PC-9 (cell line): Measurements from ENCODE around the gene UGT2A1. TPM values are rescaled to one million over a fixed set of nuclear protein-coding genes. Genes with fewer than 3 reads are reported as not detected.

ENCODE experiments used
- BruUV-seq: library from RNA; stranded (reverse); fragments of 400-500 nt; replicated peaks from 2 replicates; lab custom pipeline; 2021; lab: Mats Ljungman, UMichigan
- CTCF ChIA-PET: fragments of 300-600 bp; sonication (Branson Sonifier 250); formaldehyde crosslinking; loops from one replicate; lab custom pipeline; 2022; ENCODE audit warnings: antibody characterized with exemption; lab: Charles Lee
- POLR2A ChIA-PET: fragments of 300-600 bp; sonication (Branson Sonifier 250); formaldehyde crosslinking; loops from one replicate; lab custom pipeline; 2022; ENCODE audit warnings: antibody characterized with exemption; ENCODE audit not compliant: unreplicated experiment; lab: Charles Lee
- DNase-seq, 2 experiments: peaks; one replicate each; pipeline versions ENCODE4 v3.0.0 to v3.0.0-alpha.2; 2015 to 2022; ENCODE audit warnings: mixed read lengths in 1 of 2
- H2AFZ ChIP-seq: fragments of 200-600 bp; sonication (generic); 2 replicates; pipeline ENCODE4 v1.8.1; 2017; ENCODE audit warnings: antibody characterized with exemption
- H3F3A ChIP-seq: fragments of 200-600 bp; sonication (generic); 2 replicates; pipeline ENCODE4 v1.8.1; 2017; ENCODE audit warnings: antibody characterized with exemption, mild to moderate bottlenecking, low read depth; ENCODE audit not compliant: insufficient read depth
- H3K27ac ChIP-seq: fragments of 200-600 bp; sonication (generic); 2 replicates; pipeline ENCODE4 v1.6.1; 2016; ENCODE audit warnings: mixed run types
- H3K27me3 ChIP-seq: fragments of 200-600 bp; sonication (generic); 2 replicates; pipeline ENCODE4 v1.6.1; 2016; ENCODE audit warnings: low read depth, mixed run types; ENCODE audit not compliant: insufficient read depth
- H3K36me3 ChIP-seq: fragments of 200-600 bp; sonication (generic); 2 replicates; pipeline ENCODE4 v1.6.1; 2016; ENCODE audit warnings: low read depth, mixed run types
- H3K4me1 ChIP-seq: fragments of 200-600 bp; sonication (generic); replicated peaks from 2 replicates; pipeline ENCODE4 v1.6.1; 2016; ENCODE audit warnings: mixed run types; ENCODE audit not compliant: insufficient read depth
- H3K4me2 ChIP-seq: fragments of 200-600 bp; sonication (generic); 2 replicates; pipeline ENCODE4 v1.6.1; 2017; ENCODE audit warnings: mixed run types
- H3K4me3 ChIP-seq: fragments of 200-600 bp; sonication (generic); 2 replicates; pipeline ENCODE4 v1.6.1; 2016; ENCODE audit warnings: mixed run types
- H3K79me2 ChIP-seq: fragments of 200-600 bp; sonication (generic); 2 replicates; pipeline ENCODE4 v1.6.1; 2017; ENCODE audit warnings: low read depth, mixed run types
- H3K9me2 ChIP-seq: fragments of 200-600 bp; sonication (generic); 2 replicates; pipeline ENCODE4 v1.8.1; 2017; ENCODE audit warnings: mild to moderate bottlenecking; ENCODE audit not compliant: insufficient read depth
- H3K9me3 ChIP-seq: fragments of 200-600 bp; sonication (generic); 2 replicates; pipeline ENCODE4 v1.8.1; 2016; ENCODE audit warnings: low read depth; ENCODE audit not compliant: insufficient read depth
- H4K20me1 ChIP-seq: fragments of 200-600 bp; sonication (generic); 2 replicates; pipeline ENCODE4 v1.8.1; 2017; ENCODE audit not compliant: insufficient read depth
- EZH2 ChIP-seq: fragments of 200-600 bp; sonication (generic); IDR thresholded peaks from 2 replicates; pipeline ENCODE4 v1.8.0; 2017; ENCODE audit warnings: antibody characterized with exemption, low read depth
- intact Hi-C: fragments of 100-400 bp; cut with micrococcal nuclease; formaldehyde crosslinking; loops from one replicate; pipeline ENCODE4 v1.10.0; 2022; ENCODE audit not compliant: unreplicated experiment
- total RNA-seq: library from RNA; stranded (reverse); gene quantifications from 2 replicates; pipeline ENCODE4 v1.2.3, GENCODE V29; 2021
- TF ChIP-seq, protein P1 (sequence below): fragments of 200-600 bp; sonication (generic); conservative IDR thresholded peaks from 2 replicates; pipeline ENCODE4 v1.6.1; 2017; ENCODE audit warnings: mixed run types, antibody characterized with exemption, mild to moderate bottlenecking, moderate library complexity

Gene UGT2A1
- total RNA-seq, 1 experiment from 2014 or later = not detected

DNA sequence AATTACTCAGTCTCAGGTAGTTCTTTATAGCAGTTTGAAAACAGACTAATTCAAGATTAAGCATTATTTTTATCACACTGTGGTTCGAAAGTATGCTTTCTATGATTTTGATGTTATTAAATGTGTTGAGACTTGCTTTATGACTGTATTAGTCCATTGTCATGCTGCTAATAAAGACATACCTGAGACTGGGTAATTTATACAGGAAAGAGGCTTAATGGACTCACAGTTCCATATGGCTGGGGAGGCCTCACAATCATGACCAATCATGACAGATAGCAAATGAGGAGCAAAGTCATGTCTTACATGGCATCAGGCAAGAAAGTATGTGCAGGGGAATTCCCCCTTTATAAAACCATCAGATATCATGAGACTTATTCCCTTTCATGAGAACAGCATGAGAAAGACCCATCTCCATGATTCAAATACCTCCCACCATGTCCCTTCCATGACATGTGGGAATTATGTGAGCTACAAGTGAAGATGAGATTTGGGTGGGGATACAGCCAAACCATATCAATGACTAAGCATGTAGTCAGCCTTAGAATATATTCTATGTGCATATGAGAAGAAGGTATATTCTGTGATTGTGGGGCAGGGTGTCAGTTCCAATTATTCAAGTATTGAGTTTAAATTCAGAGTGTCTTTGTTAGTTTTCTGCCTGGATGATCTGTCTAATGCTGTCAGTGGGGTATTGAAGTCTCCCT, 44.6 kb upstream of the UGT2A1 start:
- Histone ChIP-seq H3K9me3 (no peaks in the 10 kb centered on the region), H3K4me3 (no peak overlapping the region), H3K27me3 (no peaks in the 10 kb centered on the region), H3K27ac (no peak overlapping the region), H3K4me1 (no peaks in the 10 kb centered on the region), H3K36me3 (no peaks in the 10 kb centered on the region), H3K4me2 (no peak overlapping the region), H3K9me2 (no peaks in the 10 kb centered on the region), H2AFZ (no peak overlapping the region), H3F3A (no peaks in the 10 kb centered on the region), H4K20me1 (no peaks in the 10 kb centered on the region), H3K79me2 (no peaks in the 10 kb centered on the region)
- POLR2A ChIA-PET = no interaction called here
- CTCF ChIA-PET = interaction anchor here (0.7 kb wide), 1 partner anchor 127 kb away, joined by 4 read pairs; no protein-coding TSS in a partner anchor
- BruUV-seq = no TSS peak
- TF ChIP-seq, protein P1, sequence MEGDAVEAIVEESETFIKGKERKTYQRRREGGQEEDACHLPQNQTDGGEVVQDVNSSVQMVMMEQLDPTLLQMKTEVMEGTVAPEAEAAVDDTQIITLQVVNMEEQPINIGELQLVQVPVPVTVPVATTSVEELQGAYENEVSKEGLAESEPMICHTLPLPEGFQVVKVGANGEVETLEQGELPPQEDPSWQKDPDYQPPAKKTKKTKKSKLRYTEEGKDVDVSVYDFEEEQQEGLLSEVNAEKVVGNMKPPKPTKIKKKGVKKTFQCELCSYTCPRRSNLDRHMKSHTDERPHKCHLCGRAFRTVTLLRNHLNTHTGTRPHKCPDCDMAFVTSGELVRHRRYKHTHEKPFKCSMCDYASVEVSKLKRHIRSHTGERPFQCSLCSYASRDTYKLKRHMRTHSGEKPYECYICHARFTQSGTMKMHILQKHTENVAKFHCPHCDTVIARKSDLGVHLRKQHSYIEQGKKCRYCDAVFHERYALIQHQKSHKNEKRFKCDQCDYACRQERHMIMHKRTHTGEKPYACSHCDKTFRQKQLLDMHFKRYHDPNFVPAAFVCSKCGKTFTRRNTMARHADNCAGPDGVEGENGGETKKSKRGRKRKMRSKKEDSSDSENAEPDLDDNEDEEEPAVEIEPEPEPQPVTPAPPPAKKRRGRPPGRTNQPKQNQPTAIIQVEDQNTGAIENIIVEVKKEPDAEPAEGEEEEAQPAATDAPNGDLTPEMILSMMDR = no peak
- no peak for TF ChIP-seq EZH2
- no peak for DNase-seq
- intact Hi-C loops = no loop called here

- H3K4me3 ChIP-seq = no peak overlapping the region
- intact Hi-C loops = loop anchor here (2.0 to 10.0 kb wide), 3 partner anchors 133 to 581 kb away; no protein-coding TSS in a partner anchor
- ChIA-PET POLR2A (no interaction called here), CTCF (no interaction called here)
- H3K27me3 ChIP-seq = no peaks in the 10 kb centered on the region
- no peaks in the 10 kb centered on the region for H3K9me3 ChIP-seq
- no peaks in the 10 kb centered on the region for H3K36me3 ChIP-seq
- no TSS peak for BruUV-seq
- no peaks in the 10 kb centered on the region for H4K20me1 ChIP-seq
- no peak overlapping the region for H3K27ac ChIP-seq
- TF ChIP-seq, protein P1 = peak; percentile 73
- no peak for TF ChIP-seq EZH2
- H2AFZ ChIP-seq = no peak overlapping the region
- no peaks in the 10 kb centered on the region for H3K79me2 ChIP-seq
- no peaks in the 10 kb centered on the region for H3F3A ChIP-seq
- no peaks in the 10 kb centered on the region for H3K4me1 ChIP-seq
- H3K9me2 ChIP-seq = no peaks in the 10 kb centered on the region
- H3K4me2 ChIP-seq = no peak overlapping the region
- DNase-seq = no peak
Observed at GRCh38 chr4:69689599-69689998, 36.6 kb upstream of the UGT2A1 start.

GRCh38 chr4:69684804-69685203, 31.8 kb upstream of the UGT2A1 start:
- Histone ChIP-seq H3K36me3 (no peaks in the 10 kb centered on the region), H3K79me2 (no peaks in the 10 kb centered on the region), H3K4me2 (no peak overlapping the region), H3K27me3 (no peaks in the 10 kb centered on the region), H3K27ac (no peak overlapping the region), H4K20me1 (no peaks in the 10 kb centered on the region), H3K9me3 (no peaks in the 10 kb centered on the region), H3K4me3 (no peak overlapping the region), H3K9me2 (no peaks in the 10 kb centered on the region), H3K4me1 (no peaks in the 10 kb centered on the region), H2AFZ (no peak overlapping the region), H3F3A (no peaks in the 10 kb centered on the region)
- CTCF ChIA-PET = no interaction called here
- POLR2A ChIA-PET = no interaction called here
- intact Hi-C loops = loop anchor here (10.0 kb wide), 1 partner anchor 500 kb away; no protein-coding TSS in a partner anchor
- no TSS peak for BruUV-seq
- TF ChIP-seq, protein P1 = no peak
- no peak for TF ChIP-seq EZH2
- no peak for DNase-seq
